ENCODE data around the gene MARCHF3.
A peak's percentile ranks its signal among the peaks of the same experiment; 100 is the strongest.

Gene MARCHF3

DNA sequence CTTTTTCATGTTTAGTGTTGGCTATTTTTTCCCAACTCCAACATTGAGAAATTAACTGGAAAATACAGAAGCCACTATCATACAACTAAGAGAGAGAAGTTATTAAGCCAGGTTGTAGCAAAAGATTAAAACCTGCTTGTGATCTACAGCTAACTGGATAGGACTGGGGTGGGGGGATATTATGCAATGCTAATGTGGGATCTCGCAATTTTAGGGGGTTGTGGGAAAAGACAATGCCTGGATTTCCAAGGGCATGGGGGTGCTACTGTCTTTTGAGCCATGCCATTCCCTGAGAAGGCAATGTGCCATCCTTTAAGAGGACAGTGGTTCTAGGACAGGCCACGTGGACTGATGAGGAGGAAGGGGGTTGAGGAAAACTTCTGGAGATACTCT, 46.5 kb downstream of the MARCHF3 start:
- DNase-seq (ENCODE audit: low spot score) = no peak

DNA sequence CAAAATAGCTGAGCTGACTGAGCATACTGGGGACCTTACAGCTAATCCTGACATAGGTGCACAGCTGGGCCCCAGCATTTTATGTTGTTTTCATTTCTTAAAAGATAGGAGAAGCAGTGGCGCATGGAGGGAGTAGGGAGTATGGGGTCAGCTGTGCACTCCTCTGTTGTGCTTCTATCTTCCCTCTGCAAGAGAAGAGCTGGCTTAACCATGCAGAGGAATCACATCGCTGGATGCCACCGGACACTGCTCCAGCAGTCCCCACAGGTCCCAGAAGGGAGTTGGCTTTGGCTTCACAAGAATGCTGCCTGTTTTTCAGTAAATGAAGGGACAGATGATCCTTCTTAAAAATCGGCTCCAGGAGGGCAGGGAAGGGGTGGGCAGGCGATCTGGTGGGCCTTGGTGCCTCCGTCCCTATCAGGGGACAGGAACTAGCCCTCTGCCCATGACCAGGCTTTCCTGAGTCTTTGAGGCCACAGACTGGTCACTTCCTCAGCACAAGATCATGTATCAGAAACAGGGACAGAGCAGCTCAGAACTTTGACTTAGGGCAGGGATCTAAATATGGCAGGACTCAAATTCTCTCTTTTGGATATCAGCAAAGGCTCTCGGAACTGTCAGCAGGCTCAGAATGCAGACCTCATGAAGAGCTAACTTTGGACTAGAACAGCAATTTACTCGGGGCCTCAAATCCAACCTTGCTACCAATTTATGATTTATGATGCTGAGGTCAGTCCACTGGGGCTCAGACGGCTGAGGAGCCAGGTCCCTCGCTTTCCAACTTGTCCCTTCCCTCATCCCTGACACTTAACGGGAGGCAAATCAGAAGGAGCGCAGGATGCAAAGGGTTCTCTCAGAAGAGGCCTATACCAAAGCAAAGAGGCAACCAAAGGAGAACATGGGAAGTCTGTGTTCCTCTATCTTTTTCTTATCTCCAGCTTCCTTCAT, 47.2 kb downstream of the MARCHF3 start:
- no peak for DNase-seq (ENCODE audit: low spot score)

GRCh38 chr5:126982202-126982601, 48.2 kb downstream of the MARCHF3 start:
- DNase-seq (ENCODE audit: low spot score) = no peak

DNA sequence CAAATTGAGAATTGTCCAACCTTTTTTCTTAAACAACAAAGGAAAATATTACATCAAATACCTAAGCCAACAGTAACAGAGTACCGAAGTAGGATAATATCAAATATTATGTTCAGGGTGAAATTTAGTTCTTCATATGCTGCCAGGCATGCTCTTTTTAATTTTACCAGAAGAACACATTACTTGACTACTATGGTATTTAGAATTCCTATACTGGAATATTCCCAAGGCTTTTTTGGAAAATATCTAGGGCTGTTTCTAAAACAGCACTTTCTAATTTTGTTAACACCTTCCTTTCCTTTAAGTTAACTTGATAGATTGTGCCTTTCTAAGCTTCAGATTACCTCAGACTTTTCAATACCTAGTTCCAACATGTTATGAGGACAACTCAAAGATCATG, 48.7 kb downstream of the MARCHF3 start:
- DNase-seq (ENCODE audit: low spot score) = no peak

- DNase-seq (ENCODE audit: low spot score) = no peak
These were observed 49.1 kb downstream of the MARCHF3 start for GRCh38 chr5:126981222-126981621.

- no peak for DNase-seq (ENCODE audit: low spot score)
These were observed 52.1 kb downstream of the MARCHF3 start for GRCh38 chr5:126978258-126978657.

DNA sequence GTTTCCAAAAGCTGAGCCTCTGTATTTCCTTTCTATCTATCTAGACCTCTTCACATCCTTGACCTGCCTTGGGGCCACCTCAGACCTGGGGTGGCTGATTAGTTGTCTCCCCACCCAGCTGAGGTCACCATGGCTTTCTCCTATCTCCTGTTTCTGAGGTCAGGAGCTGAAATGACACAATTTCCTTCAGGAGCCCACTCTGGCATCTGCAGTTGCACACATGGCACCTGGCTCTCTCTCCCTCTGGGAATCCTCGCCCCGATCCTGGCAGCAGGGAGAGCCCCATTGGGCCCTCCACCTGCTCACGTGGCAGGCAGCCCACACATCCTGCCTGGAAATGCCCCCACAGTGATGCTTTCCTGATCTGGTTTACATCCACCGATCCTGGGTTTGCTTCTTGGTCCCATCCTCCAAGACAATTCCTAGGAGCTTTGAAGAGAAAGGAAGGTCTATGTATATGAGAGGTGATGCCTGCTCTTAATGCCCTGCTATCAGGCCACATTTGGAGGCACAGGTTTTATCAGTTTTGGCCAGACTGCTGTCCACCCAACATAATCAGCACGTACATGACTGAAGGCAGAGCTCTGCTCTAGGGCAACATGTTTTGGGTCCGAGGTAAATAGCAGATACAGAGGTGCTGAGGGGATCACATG, 53.7 kb downstream of the MARCHF3 start:
- no peak for DNase-seq (ENCODE audit: low spot score)

GRCh38 chr5:126975796-126976195, 54.6 kb downstream of the MARCHF3 start:
- DNase-seq (ENCODE audit: low spot score) = no peak

DNA sequence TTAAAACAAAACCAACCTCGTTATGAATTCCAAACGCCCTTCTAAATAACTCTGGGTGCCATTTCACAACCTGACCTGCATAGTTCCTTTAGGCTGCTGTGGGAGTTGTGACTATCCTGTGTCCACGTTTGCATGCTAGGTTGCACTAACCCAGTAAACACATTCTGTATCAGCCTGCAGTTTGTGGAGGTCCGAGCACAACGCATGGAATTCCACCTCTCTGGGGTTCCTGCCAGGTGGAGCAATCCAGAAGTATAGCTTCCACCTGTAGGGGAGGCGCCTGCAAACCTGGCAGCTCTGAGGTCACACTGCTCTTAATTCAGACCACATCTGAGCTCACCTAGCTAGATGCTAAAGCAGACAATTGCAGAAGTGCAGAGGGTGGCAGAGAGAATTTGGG, 57.2 kb downstream of the MARCHF3 start:
- DNase-seq (ENCODE audit: low spot score) = no peak

DNA sequence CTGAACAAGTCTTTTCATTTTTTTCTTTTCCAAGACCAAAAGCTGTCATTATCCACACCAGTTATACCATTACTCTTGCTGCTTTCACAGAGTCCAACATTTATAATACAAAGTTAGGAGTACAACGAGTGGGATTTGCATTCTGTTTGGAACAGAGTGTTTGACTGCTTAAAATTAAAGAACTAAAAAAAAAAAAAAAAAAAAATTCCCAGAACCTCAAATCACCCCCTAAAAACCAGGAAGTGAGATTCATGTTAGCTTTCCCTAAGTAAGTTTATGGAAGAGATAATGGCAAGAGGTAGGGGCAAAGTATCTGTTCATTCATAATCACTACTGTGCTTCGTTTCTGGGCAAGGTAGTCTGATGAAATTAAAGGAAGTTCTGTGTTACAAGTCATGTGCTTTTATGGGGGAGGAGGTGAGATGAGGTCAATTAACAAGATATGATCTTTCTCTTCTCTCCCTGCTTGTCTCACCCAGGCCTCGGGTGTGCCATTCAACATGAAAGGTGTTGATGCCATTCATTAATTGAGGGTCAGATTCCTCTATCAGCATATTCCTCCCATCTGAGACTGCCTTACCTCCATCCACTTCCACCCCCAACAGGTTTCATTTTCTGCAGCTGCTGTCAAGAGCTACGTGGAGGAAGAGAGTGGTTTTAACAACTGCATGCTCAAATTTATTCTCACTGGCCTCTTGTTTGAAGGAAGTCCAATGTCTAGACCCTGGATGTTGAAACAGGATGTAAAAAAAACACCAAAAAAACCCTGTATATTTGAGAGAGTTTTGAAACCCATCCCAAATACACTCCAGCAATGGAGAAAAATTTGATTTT, 58.1 kb downstream of the MARCHF3 start:
- DNase-seq (ENCODE audit: low spot score) = peak; percentile 29

DNA sequence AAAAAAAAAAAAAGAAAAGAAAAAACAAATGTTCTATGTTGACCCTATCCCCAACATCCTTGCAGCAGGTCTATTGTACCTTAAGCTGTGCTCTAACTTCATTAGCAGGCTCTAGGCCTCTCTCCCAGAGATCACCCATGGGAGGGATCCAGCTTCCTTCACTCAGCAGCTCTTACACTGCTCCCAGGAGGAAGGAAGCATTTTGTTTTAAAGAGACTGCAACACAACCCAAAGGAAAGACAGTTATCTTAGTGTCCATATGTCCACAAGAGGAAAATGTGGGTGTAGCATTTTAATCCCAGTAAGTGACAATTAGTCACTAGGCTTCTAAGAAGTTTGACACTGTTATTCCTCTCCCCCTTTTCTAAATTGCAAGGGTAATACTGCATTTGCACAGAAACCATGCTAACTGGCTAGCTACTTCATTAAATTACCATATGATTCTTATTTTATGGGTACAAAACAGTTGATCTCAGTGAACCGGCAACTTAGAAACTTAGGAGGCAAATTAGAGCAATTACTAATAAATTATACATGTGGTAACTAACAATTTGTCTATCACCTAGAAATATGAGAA, 58.8 kb downstream of the MARCHF3 start:
- no peak for DNase-seq (ENCODE audit: low spot score)

GRCh38 chr5:126970517-126971017, 59.8 kb downstream of the MARCHF3 start:
- no peak for DNase-seq (ENCODE audit: low spot score)

DNA sequence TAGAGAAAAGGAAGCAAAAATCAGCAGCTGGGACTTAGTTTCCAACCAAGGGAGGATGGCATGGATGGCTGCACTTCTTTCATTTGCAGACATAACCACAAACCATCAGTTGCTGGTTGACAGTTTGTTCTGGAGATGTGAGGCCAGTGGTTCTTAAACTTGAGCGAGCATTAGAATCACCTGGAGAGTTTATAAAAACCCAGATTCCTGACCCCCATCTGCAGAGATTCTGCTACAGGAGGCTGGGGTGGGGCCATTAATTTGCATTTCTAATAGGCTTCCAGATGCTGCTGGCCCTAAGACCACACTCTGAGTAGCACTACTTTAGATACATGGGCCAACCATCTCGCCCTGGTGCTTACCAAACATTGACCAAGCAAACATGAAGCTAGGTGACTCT, 60.8 kb downstream of the MARCHF3 start:
- no peak for DNase-seq (ENCODE audit: low spot score)

GRCh38 chr5:126967808-126968466, 62.4 kb downstream of the MARCHF3 start:
- no peak for DNase-seq (ENCODE audit: low spot score)

DNA sequence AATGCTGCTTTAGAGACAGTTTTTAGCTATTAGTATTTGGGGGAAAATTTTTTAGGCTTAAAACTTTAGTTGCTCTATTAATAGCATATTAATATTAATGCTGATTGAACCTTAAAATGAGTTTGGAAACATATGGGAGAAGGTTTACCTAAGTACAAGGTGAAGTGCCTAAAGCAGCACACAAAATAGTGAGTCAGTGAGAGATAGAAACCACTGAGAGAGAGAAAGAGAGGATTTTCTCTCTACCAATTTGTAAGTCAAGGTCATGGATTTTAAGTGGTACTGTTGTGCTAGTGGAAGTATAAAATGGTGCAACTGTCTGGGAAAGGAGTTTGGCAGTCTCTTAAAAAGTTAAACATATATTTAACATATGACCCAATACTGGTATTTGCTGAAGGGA, 64.9 kb downstream of the MARCHF3 start:
- DNase-seq (ENCODE audit: low spot score) = no peak

DNA sequence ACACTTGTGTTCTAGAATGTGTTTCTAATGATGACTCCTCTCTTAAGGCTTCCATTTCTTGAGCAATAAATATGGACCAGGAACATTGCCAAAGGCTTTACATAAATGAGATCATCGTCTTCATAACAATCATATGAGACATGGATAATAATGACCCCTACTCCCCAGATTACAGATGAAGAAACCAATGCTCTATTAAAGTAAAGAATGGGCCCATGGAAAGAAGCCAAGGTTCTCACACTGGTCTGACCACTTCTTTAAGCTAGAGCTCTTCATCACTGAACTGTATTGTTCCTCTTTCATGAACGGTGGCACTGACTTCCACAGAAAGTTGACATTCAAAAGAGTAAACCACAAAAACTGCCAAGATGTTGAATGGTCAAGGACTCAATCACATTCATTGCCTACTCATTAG, 65.3 kb downstream of the MARCHF3 start:
- DNase-seq (ENCODE audit: low spot score) = no peak

DNA sequence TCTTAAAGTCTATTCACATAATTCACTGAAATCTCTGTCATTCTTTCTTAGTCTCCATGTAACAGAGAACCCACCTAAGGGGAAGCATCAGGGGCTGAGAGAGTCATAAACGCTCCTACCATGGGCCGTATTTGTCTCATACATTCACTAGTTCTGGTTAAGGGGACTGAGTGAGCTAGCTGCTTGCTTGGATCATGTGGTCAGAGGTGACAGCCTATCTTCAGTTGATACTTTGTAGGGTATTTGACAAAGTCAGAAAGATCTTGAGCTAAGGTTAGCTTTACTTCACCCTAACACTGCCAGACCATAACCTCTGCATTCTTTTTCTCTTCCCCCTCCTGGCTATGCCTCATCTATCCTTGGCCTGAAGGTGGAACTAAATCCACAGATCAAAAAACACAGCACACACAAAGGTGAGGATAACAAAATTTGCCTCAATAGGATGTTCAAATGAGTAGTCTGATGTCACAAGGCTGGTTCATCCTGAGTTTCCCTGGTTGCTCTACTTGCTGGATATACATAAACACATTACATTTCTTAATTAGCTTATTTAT, 66.5 kb downstream of the MARCHF3 start:
- DNase-seq (ENCODE audit: low spot score) = no peak

DNA sequence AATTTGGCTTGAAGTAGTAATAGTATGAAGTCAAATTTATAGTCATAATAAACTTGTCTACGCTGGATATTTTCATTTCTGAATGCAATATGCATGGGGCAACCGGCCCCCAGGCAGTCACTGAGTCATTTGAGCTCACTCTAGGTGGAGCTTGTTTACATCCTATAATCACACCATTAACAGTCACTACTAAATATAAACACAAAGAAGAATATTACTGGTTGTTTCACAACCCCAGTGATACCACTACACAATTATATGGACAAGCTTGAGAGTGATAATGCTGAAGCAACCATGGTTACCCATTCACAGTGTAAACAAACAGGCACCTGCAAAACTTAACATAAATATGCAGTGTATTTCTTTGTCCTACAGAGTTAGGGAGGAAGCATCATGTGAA, 68.7 kb downstream of the MARCHF3 start:
- no peak for DNase-seq (ENCODE audit: low spot score)

- no peak for DNase-seq (ENCODE audit: low spot score)
These were observed 69.2 kb downstream of the MARCHF3 start for GRCh38 chr5:126961128-126961527.

DNA sequence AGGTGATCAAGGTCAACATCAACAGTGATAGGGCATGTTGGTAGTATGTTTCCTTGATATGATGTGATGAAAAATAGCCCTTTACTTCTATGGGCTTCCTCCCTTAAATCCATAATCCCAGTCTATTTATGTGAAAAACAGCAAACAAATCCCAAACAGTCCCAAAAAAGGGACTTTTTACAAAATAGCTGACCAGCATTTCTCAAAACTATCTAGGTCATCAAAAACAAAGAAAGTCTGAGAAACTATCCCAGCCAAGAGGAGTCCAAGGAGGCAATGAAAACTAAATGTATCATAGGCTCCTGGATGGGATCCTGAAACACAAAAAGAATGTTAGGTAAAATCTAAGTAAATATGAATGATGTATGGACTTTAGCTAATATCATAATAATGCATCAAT, 71.2 kb downstream of the MARCHF3 start:
- DNase-seq (ENCODE audit: low spot score) = no peak

DNA sequence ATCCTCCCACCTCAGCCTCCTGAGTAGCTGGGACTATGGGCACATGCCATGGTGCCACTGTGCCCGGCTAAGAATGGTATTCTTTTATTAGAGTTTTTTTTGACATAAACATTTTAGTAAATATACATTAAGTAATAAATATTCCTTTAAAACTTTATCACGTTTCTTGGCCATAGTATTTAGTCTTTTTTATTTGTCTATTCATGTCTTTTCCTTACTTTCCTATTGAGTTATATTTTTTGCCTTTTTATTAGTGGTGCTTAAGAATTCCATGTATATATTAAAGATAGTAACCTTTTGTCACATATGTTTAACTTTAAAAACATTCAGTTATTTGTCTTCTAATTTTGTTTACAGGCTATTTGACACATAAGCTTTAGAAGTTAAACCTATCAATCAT, 73.4 kb downstream of the MARCHF3 start:
- DNase-seq (ENCODE audit: low spot score) = no peak
